ENCODE results near the gene TMEM80.

DNA sequence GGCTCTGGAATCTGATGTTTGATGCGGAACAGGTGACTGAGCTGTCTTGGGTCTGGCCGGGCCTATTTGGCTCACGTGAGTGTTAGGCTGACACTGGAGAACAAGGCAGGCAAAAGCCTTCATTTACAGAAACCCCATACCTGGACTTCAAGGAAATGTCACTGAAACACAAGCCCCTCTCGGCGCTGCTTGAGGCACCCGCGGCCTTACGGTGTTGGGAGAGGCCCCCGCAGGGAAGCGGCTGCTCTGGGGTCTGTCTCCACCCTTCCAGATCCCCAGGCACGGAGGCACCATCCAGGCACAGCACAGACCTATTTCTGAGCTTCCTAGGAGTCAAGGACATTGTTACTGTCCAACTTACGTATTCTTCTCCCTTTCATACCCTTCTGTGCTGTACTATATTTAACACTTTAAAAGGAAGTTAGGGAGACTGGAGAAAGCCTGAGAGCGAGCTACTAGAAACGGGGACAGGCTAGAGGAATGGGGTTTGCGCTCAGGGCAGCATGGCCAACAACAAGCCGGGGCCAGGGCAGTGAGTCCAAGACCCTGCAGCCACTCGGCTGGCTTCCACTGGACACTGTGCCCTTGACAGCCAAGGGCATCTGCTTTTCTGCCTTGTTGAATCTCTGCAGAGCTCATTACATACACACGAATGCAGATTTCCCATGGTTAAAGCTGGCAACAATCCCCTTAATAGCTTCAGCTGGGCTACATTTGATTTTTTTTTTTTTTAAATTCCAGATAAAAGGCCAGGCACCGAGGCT, 34.8 kb upstream of the TMEM80 start:
- no peak for TF ChIP-seq POLR2A (IDR thresholded peaks at IDR 0.05)
- no peak for TF ChIP-seq CTCF (IDR thresholded peaks at IDR 0.05)
- TF ChIP-seq POLR2AphosphoS5 (IDR thresholded peaks at IDR 0.05) = no peak
